K562 (cell line): ENCODE measurements around the gene PREX1. TPM values are rescaled to one million over a fixed set of nuclear protein-coding genes. Genes with fewer than 3 reads are reported as not detected.

Source experiments
- CBFA2T3 ChIP-seq: fragments of 450-650 bp; IDR thresholded peaks from 2 replicates; pipeline ENCODE4 v1.6.1; 2017
- CC2D1A ChIP-seq: fragments of 450-650 bp; IDR thresholded peaks from 2 replicates; pipeline ENCODE4 v1.6.1; 2017; ENCODE audit warnings: mild to moderate bottlenecking
- DACH1 ChIP-seq: fragments of 450-650 bp; IDR thresholded peaks from 2 replicates; pipeline ENCODE4 v1.6.1; 2018; ENCODE audit not compliant: partially characterized antibody
- DNMT1 ChIP-seq: fragments of 450-650 bp; IDR thresholded peaks from 2 replicates; pipeline ENCODE4 v1.6.1; 2016; ENCODE audit warnings: antibody characterized with exemption, mild to moderate bottlenecking
- FOXA1 ChIP-seq: fragments of 450-650 bp; IDR thresholded peaks from 2 replicates; pipeline ENCODE4 v1.6.1; 2016; ENCODE audit warnings: mild to moderate bottlenecking, borderline replicate concordance
- MLLT1 ChIP-seq, 2 experiments: fragments of 450-650 bp; IDR thresholded peaks; 2 replicates each; pipeline ENCODE4 v1.6.1; 2016
- NR4A1 ChIP-seq, 2 experiments: fragments of 250-450 bp in 1 of 2; fragments of 450-650 bp in 1 of 2; sonication (Bioruptor Pico) in 1 of 2; IDR thresholded peaks; 2 replicates each; pipeline versions ENCODE4 v1.4.0 to v1.6.1; 2016 to 2020; ENCODE audit warnings: mild to moderate bottlenecking in 2 of 2, missing compliant biosample characterization in 1 of 2, missing genetic modification characterization in 1 of 2, moderate library complexity in 1 of 2
- RUNX1 ChIP-seq: sonication (generic); IDR thresholded peaks from 2 replicates; pipeline ENCODE4 v1.6.1; 2016; ENCODE audit warnings: antibody characterized with exemption, low read depth
- ZBTB17 ChIP-seq: fragments of 450-650 bp; formaldehyde crosslinking; IDR thresholded peaks from 2 replicates; pipeline ENCODE4 v1.4.0; 2020; ENCODE audit warnings: mild to moderate bottlenecking
- ZC3H4 ChIP-seq: sonication (generic); formaldehyde crosslinking; IDR thresholded peaks from 2 replicates; pipeline ENCODE4 v1.9.0; 2021; ENCODE audit warnings: missing genetic modification reagents, borderline replicate concordance
- ZNF24 ChIP-seq: fragments of 450-650 bp; IDR thresholded peaks from 2 replicates; pipeline ENCODE4 v1.6.1; 2016
- ZNF431 ChIP-seq: sonication (generic); formaldehyde crosslinking; IDR thresholded peaks from 2 replicates; pipeline ENCODE4 v1.8.0; 2022; ENCODE audit warnings: mild to moderate bottlenecking, missing genetic modification reagents
- ZNF699 ChIP-seq: fragments of 250-450 bp; sonication (Bioruptor Pico); IDR thresholded peaks from 2 replicates; pipeline ENCODE4 v1.8.0; 2021; ENCODE audit warnings: mild to moderate bottlenecking, moderate library complexity; ENCODE audit not compliant: insufficient replicate concordance
- polyA plus RNA-seq, 8 experiments: library from polyadenylated mRNA; depleted of rRNA in 4 of 8; stranded (reverse) in 5 of 8; unstranded in 3 of 8; fragments of >200 nt; fragmentation: Nextera tagmentation in 2 of 8; fragmentation: Illumina TruSeq in 1 of 8; extraction: Ambion mirVana in 2 of 8; extraction: Trizol in 1 of 8; gene quantifications; 2 replicates each; pipeline versions ENCODE4 v1.2.1 to v1.2.3, GENCODE V29; 2011 to 2014; ENCODE audit warnings: inconsistent platforms in 1 of 8, missing spikeins in 1 of 8
- total RNA-seq, 7 experiments: library from RNA; depleted of rRNA in 6 of 7; stranded (reverse); fragments of >200 nt in 6 of 7; fragmentation: Illumina TruSeq in 2 of 7; extraction: Trizol in 2 of 7; gene quantifications; 2 replicates each; pipeline versions ENCODE4 v1.2.1 to v1.2.3, GENCODE V29; 2011 to 2021; ENCODE audit warnings: low replicate concordance in 1 of 7
- TF ChIP-seq, protein P1 (sequence below): IDR thresholded peaks from 2 replicates; pipeline ENCODE4 v1.6.1; 2011; ENCODE audit warnings: borderline replicate concordance, low read depth, mild to moderate bottlenecking, moderate library complexity, low read length; ENCODE audit not compliant: insufficient read depth, poor library complexity, severe bottlenecking
- TF ChIP-seq, protein P2 (sequence below): fragments of 250-450 bp; sonication (Bioruptor Pico); IDR thresholded peaks from 2 replicates; pipeline ENCODE4 v1.8.0; 2021; ENCODE audit warnings: mild to moderate bottlenecking, moderate library complexity
- TF ChIP-seq, protein P3 (sequence below), 3 experiments: IDR thresholded peaks in 2 of 3; conservative IDR thresholded peaks in 1 of 3; 2 replicates each; pipeline ENCODE4 v1.5.1; 2011 to 2012; ENCODE audit warnings: low read length in 3 of 3, mild to moderate bottlenecking in 3 of 3, control low read depth in 2 of 3, improper control_type of control experiment in 1 of 3, inconsistent platforms in 1 of 3, low read depth in 1 of 3, mixed read lengths in 1 of 3, moderate library complexity in 1 of 3; ENCODE audit not compliant: insufficient read depth in 2 of 3

PREX1 gene
- total and polyA plus RNA-seq, 9 of the 15 experiments (the other 6 are each of a cell fraction or from before 2014, with no cell fraction given): 0.37 to 10.4 (median 4.8) TPM

DNA sequence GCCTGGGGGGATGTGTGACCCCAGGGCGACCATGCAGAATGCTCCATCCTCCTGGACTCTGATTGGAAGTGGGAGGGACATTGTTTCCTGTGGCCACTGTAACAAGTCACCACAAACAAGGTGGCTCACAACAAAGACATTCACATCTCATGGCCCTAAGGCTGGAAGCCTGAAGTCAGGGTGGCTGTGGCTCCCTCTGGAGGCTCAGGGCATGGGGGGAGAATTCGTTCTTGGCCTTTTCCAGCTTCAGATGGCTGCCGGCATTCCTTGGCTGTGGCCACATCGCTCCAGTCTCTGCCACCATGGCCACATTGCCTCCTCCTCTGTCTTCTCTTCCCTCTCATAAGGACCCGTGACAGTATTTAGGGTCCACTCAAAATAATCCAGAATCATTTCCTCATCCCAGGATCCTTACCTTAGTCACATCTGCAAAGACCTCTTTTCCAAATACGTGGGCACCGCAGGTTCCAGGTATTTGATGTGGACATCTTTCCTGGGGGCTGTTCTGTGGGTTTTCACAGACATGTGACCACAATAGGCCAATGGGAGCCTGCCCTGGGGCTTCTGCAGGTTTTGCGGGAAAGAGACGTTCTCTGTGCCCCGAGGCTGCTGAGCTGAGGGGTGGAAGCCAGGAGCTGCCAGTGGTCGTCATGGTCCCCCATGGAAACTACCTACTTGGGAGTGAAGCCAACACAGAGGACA lies 249.3 kb downstream of the PREX1 start (continued):
- TF ChIP-seq, protein P1, sequence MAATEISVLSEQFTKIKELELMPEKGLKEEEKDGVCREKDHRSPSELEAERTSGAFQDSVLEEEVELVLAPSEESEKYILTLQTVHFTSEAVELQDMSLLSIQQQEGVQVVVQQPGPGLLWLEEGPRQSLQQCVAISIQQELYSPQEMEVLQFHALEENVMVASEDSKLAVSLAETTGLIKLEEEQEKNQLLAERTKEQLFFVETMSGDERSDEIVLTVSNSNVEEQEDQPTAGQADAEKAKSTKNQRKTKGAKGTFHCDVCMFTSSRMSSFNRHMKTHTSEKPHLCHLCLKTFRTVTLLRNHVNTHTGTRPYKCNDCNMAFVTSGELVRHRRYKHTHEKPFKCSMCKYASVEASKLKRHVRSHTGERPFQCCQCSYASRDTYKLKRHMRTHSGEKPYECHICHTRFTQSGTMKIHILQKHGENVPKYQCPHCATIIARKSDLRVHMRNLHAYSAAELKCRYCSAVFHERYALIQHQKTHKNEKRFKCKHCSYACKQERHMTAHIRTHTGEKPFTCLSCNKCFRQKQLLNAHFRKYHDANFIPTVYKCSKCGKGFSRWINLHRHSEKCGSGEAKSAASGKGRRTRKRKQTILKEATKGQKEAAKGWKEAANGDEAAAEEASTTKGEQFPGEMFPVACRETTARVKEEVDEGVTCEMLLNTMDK: peak; percentile 54
- TF ChIP-seq DNMT1: no peak
- no peak for TF ChIP-seq DACH1
- TF ChIP-seq ZC3H4 (CRISPR knock-in tag): no peak
- no peak for TF ChIP-seq ZNF699 (CRISPR knock-in tag)
- no peak for TF ChIP-seq ZNF431 (CRISPR knock-in tag)
- TF ChIP-seq, protein P2, sequence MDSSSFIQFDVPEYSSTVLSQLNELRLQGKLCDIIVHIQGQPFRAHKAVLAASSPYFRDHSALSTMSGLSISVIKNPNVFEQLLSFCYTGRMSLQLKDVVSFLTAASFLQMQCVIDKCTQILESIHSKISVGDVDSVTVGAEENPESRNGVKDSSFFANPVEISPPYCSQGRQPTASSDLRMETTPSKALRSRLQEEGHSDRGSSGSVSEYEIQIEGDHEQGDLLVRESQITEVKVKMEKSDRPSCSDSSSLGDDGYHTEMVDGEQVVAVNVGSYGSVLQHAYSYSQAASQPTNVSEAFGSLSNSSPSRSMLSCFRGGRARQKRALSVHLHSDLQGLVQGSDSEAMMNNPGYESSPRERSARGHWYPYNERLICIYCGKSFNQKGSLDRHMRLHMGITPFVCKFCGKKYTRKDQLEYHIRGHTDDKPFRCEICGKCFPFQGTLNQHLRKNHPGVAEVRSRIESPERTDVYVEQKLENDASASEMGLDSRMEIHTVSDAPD: no peak
- no peak for TF ChIP-seq NR4A1 (CRISPR knock-in tag; IDR thresholded peaks at IDR 0.05)
- no peak for TF ChIP-seq NR4A1 (tag; IDR thresholded peaks at IDR 0.05)
- TF ChIP-seq ZNF24: no peak
- TF ChIP-seq RUNX1: no peak
- TF ChIP-seq FOXA1: no peak
- no peak for TF ChIP-seq MLLT1 (IDR thresholded peaks at IDR 0.05)
- TF ChIP-seq CBFA2T3: no peak
- TF ChIP-seq ZBTB17 (CRISPR knock-in tag): no peak
- no peak for TF ChIP-seq CC2D1A
- TF ChIP-seq, protein P3, sequence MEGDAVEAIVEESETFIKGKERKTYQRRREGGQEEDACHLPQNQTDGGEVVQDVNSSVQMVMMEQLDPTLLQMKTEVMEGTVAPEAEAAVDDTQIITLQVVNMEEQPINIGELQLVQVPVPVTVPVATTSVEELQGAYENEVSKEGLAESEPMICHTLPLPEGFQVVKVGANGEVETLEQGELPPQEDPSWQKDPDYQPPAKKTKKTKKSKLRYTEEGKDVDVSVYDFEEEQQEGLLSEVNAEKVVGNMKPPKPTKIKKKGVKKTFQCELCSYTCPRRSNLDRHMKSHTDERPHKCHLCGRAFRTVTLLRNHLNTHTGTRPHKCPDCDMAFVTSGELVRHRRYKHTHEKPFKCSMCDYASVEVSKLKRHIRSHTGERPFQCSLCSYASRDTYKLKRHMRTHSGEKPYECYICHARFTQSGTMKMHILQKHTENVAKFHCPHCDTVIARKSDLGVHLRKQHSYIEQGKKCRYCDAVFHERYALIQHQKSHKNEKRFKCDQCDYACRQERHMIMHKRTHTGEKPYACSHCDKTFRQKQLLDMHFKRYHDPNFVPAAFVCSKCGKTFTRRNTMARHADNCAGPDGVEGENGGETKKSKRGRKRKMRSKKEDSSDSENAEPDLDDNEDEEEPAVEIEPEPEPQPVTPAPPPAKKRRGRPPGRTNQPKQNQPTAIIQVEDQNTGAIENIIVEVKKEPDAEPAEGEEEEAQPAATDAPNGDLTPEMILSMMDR (IDR thresholded peaks at IDR 0.05 in 2 of 3, conservative IDR thresholded peaks at IDR 0.05 in 1 of 3; ENCODE audit: insufficient read depth in 2 of 3, low read depth in 1 of 3, low read length in 3 of 3): peak in 2 of 3 experiments; percentile 12 to 23; a peak in 3 of 6 replicates
